Small intestine (tissue), 16 donors: ENCODE results near the gene ZNF18. TPM values are rescaled to one million over a fixed set of nuclear protein-coding genes. Genes with fewer than 3 reads are reported as not detected.

Experiments
- DNase-seq, 2 donors: peaks; one replicate each; pipeline versions ENCODE4 v3.0.0 to v3.0.0-alpha.2; 2013
- FAIRE-seq: peaks from 2 replicates; lab custom pipeline; 2012; peaks lifted over from hg19 to GRCh38; lab: Jason Lieb, UNC
- H3K27ac ChIP-seq, 3 donors: one replicate each; pipeline ENCODE4 v1.5.1; 2013; ENCODE audit warnings: low read length in 2 of 3, mild to moderate bottlenecking in 2 of 3, control low read depth in 1 of 3, inconsistent platforms in 1 of 3, low read depth in 1 of 3, moderate library complexity in 1 of 3
- H3K27me3 ChIP-seq, 3 donors: one replicate each; pipeline ENCODE4 v1.6.1; 2013; ENCODE audit warnings: low read length in 3 of 3, inconsistent platforms in 1 of 3; ENCODE audit not compliant: control insufficient read depth in 3 of 3, insufficient read depth in 3 of 3
- H3K36me3 ChIP-seq, 3 donors: one replicate each; pipeline ENCODE4 v1.6.1; 2013; ENCODE audit warnings: low read length in 3 of 3, inconsistent platforms in 1 of 3, low read depth in 1 of 3, mild to moderate bottlenecking in 1 of 3, moderate library complexity in 1 of 3; ENCODE audit not compliant: control insufficient read depth in 3 of 3, insufficient read depth in 2 of 3
- H3K4me1 ChIP-seq, 3 donors: one replicate each; pipeline ENCODE4 v1.6.1; 2013; ENCODE audit warnings: low read length in 2 of 3, inconsistent platforms in 1 of 3, low read depth in 1 of 3, mild to moderate bottlenecking in 1 of 3, moderate library complexity in 1 of 3; ENCODE audit not compliant: control insufficient read depth in 3 of 3, insufficient read depth in 2 of 3
- H3K4me3 ChIP-seq, 3 donors: one replicate each; pipeline ENCODE4 v1.5.1; 2013; ENCODE audit warnings: low read length in 3 of 3, control low read depth in 1 of 3, inconsistent platforms in 1 of 3, low read depth in 1 of 3, mild to moderate bottlenecking in 1 of 3, moderate library complexity in 1 of 3
- H3K9me3 ChIP-seq, 2 donors: one replicate each; pipeline ENCODE4 v1.6.1; 2013; ENCODE audit warnings: low read depth in 1 of 2, low read length in 1 of 2; ENCODE audit not compliant: control insufficient read depth in 2 of 2, insufficient read depth in 1 of 2
- WGBS, 3 donors: extraction: QIAGEN DNeasy Blood & Tissue Kit; methylation state at CpG; one replicate each; pipeline ENCODE4 v1.1.7; 2013; 5-methylcytosine and 5-hydroxymethylcytosine counted together
- long read RNA-seq, 10 donors: transcript quantifications; one replicate each; lab custom pipeline, GENCODE V29; 2026
- polyA plus RNA-seq, 4 donors: library from polyadenylated mRNA; stranded (reverse) in 3 of 4; unstranded in 1 of 4; fragments of 200-250 nt in 3 of 4; fragments of 120-200 nt in 1 of 4; gene quantifications; one replicate each; pipeline versions ENCODE4 v1.2.1 to v1.2.3, GENCODE V29; 2013
- donor health status: healthy with polysubstance abuse.
- donor health status: control.
- donor health status: control.
- donor health status: Bipolar disorder and iron deficiency.
- donor health status: healthy.

ZNF18 gene, protein sequence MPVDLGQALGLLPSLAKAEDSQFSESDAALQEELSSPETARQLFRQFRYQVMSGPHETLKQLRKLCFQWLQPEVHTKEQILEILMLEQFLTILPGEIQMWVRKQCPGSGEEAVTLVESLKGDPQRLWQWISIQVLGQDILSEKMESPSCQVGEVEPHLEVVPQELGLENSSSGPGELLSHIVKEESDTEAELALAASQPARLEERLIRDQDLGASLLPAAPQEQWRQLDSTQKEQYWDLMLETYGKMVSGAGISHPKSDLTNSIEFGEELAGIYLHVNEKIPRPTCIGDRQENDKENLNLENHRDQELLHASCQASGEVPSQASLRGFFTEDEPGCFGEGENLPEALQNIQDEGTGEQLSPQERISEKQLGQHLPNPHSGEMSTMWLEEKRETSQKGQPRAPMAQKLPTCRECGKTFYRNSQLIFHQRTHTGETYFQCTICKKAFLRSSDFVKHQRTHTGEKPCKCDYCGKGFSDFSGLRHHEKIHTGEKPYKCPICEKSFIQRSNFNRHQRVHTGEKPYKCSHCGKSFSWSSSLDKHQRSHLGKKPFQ
- 1 to 10 TPM; 4.5 to 9.6 (median 7.1) TPM for polyA plus RNA-seq
- long read RNA-seq, donor 1: 0 reads
- long read RNA-seq, donor 2, partial matches to known transcripts: 0 of 1 reads
- long read RNA-seq, donor 2, other reads (novel, unspliced or antisense): 0 of 1 reads
- long read RNA-seq, donor 3: 0 reads
- long read RNA-seq, donor 4, partial matches to known transcripts: 0 of 1 reads
- long read RNA-seq, donor 4, other reads (novel, unspliced or antisense): 0 of 1 reads
- long read RNA-seq, donor 5, partial matches to known transcripts: 0 of 1 reads
- long read RNA-seq, donor 5, other reads (novel, unspliced or antisense): 0 of 1 reads
- long read RNA-seq, donor 6: 0 reads
- long read RNA-seq, donor 7, partial matches to known transcripts: 0 of 2 reads
- long read RNA-seq, donor 7, other reads (novel, unspliced or antisense): 0 of 2 reads
- long read RNA-seq, donor 8: 0 reads
- long read RNA-seq, donor 9, partial matches to known transcripts: 0 of 1 reads
- long read RNA-seq, donor 9, other reads (novel, unspliced or antisense): 0 of 1 reads
- long read RNA-seq, donor 10: 0 reads

DNA sequence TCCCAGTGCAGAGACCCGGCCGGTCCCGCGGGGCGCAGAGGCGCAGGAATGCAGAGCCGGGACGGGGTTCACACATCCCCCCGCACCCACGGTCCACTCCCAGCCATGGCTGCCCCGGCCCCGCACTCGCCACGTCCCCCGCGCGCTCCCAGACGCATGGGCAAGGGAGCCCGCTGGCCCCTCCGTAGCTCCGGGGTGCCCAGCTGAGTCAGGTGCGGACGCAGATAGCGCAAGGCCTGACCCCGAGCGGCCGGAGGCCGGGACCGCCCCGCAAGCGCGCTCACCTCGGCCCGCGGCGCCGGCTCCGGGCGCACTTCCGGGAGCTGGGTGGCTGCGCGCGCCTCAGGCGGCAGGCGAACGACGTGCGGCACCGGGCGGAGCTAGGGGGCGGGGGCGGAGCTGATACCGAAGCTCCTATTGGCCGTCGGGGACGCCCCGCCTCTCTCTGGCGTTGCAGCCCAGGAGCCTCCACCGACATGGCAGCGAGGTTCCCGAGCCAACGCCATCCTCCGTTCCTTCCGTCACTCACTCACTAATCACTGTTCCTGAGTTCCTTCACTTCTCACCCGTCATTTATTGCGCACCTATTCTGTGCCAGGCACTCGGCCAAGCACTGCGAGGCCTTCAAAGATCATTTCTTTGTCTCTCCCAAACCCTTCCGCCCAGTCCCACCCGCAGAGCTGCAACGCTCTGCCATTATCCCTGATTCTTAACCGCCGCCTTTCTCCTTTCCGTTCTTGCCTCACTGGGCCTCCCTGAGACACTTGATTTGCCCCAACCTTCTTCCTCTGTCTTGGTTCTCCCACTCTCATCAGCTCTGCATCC is at the start of gene ZNF18:
Gene ZNF18 (minus strand): TSS at position 329 of the 825 bp plus-strand sequence. CDS start 4,646 bp downstream, outside the sequence.
- peak within 1 kb of the TSS; percentile 67 to 97 (median 82) for H3K4me3 ChIP-seq
- no peaks in the 10 kb centered on the region for H3K27me3 ChIP-seq
- no peaks in the 10 kb centered on the region for H3K4me1 ChIP-seq
- no peaks in the 10 kb centered on the region for H3K9me3 ChIP-seq
- H3K36me3 ChIP-seq: peaks cover 0 to 3% (median 0%) of the 10 kb centered on the region in 3 donors
- 0 to 2% (median 1%) methylated on average over 53 to 74 of the region's 74 CpGs for WGBS, 3 donors
- FAIRE-seq: no peak
- H3K27ac ChIP-seq: peak within 1 kb of the TSS; percentile 91 to 96 (median 92)
- peak; percentile 95 to 98 for DNase-seq

DNA sequence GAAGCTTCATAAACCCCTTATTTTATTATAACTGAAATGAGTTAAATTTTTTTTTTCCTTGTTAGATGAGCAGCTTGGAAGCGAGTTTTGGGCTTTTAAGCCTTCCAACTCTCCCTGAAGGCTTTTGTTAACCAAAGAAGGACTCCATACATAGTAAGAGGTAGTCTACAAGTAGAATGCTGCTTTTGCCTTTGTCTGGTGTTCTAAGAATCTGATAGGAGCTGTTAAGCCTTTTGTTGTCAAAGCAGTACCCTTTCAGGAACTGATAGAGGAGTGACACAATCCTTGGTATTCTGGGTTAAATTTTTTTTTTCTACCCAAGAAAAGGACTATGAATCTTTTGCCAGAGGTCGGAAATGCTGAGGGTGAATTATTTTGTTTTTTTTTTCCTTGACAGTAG is 49.5 kb upstream of the ZNF18 start:
- FAIRE-seq (no peak), DNase-seq (no peak)
- Histone ChIP-seq H3K9me3 (no peaks in the 10 kb centered on the region), H3K36me3 (peaks cover 0 to 4% (median 0%) of the 10 kb centered on the region in 3 donors), H3K4me1 (peaks cover 0 to 19% (median 4%) of the 10 kb centered on the region in 3 donors), H3K27me3 (no peaks in the 10 kb centered on the region), H3K27ac (no peak overlapping the region), H3K4me3 (no peak overlapping the region)
- WGBS, 3 donors: 64 to 92% (median 87%) methylated on average over 2 of the region's 2 CpGs

DNA sequence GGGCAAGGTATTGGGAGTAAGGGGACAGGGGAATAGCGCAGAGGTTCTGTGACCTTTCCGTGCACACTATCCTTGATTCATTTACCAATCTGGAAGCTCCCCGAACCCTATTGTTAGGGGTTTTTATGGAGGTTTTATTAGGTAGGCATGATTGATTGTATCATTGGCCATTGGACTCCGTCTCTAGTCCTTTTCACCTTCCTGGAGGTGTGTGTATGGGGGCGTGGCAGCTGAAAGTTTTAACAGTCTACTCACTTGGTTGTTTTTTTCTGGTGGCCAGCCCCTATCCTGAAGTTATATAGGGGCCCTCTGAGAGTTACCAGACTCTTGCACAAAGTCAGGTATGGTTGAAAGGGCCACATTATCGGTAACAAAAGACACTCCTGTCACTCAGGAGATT is 46.4 kb upstream of the ZNF18 start:
- WGBS, 3 donors: 36 to 83% (median 55%) methylated on average over 6 of the region's 6 CpGs
- H3K4me3 ChIP-seq: no peak overlapping the region
- peak; percentile 16 to 57 for DNase-seq

DNA sequence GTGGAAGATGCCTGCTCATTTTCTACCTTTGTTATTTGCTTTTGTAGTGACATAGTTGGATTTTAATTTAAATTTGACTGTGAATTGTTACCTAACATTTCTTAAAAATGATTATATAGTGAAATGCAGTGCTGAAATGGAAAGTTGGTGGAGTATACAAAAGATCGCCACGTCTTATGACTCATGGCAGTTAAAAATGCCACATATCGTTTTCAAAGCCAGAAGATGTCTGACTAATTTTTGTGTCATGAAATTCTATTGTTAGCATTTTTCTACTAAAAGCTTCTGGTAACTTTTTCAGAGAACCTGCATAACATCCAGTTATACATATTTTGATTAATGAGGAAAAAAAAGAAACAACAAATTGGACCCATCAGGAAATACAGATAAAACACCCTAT is 44.0 kb upstream of the ZNF18 start:
- H3K4me3 ChIP-seq: no peak overlapping the region
- peaks cover 0 to 13% (median 3%) of the 10 kb centered on the region in 3 donors for H3K4me1 ChIP-seq
- no peak overlapping the region for H3K27ac ChIP-seq
- no peak for DNase-seq
- WGBS, 3 donors: 71 to 85% (median 71%) methylated on average over 3 of the region's 3 CpGs
- H3K36me3 ChIP-seq: peaks cover 0 to 4% (median 0%) of the 10 kb centered on the region in 3 donors
- H3K27me3 ChIP-seq: no peaks in the 10 kb centered on the region
- no peak for FAIRE-seq
- no peaks in the 10 kb centered on the region for H3K9me3 ChIP-seq

More for the DNA sequence above, 46.4 kb upstream of the ZNF18 start:
- peaks cover 0 to 14% (median 4%) of the 10 kb centered on the region in 3 donors for H3K4me1 ChIP-seq
- no peaks in the 10 kb centered on the region for H3K27me3 ChIP-seq
- no peak overlapping the region for H3K27ac ChIP-seq
- no peaks in the 10 kb centered on the region for H3K9me3 ChIP-seq
- peaks cover 0 to 4% (median 0%) of the 10 kb centered on the region in 3 donors for H3K36me3 ChIP-seq
- no peak for FAIRE-seq

DNA sequence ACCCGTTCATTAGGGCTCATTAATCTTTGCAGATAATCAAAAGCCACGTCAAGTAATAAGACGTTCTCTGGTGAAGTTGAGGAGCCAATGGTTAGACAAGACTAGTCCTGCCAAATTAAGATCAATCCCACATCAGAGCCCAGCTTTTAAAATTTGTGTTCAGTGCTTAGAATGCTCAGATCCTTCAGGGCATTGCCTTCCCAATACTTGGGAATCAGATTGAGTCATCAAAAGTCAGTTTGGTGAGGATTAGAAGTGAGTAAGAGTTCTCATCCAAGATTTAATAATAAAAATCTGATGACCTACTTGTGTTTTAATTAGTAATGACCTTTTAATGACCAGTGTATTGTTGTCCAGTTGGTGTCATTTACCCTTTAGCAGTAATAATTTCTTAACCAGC is 43.2 kb upstream of the ZNF18 start:
- H3K27me3 ChIP-seq: no peaks in the 10 kb centered on the region
- peaks cover 0 to 8% (median 3%) of the 10 kb centered on the region in 3 donors for H3K4me1 ChIP-seq
- 51 to 73% (median 72%) methylated on average over 3 of the region's 3 CpGs for WGBS, 3 donors
- H3K27ac ChIP-seq: no peak overlapping the region
- FAIRE-seq (no peak), DNase-seq (no peak)
- peaks cover 0 to 4% (median 0%) of the 10 kb centered on the region in 3 donors for H3K36me3 ChIP-seq
- H3K9me3 ChIP-seq: no peaks in the 10 kb centered on the region
- no peak overlapping the region for H3K4me3 ChIP-seq

DNA sequence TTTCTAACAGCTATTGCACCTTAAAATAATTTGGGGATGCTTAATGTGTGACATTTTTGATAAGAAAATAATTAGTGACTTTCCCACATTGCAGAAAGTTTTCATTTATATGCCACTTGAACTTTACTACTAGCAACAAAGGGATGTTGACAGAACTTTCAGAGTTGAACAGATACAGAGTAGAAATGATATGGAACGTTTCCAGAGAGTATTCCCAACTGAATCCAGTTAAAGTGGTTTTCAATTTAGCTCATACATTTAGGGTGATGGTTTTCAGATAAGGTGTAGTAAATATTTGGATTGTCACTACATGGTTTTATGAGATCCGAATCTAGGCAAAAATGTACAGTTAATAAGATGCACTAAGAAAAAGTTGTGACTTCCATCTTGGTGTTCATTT is 40.7 kb upstream of the ZNF18 start:
- no peak for FAIRE-seq
- H3K4me3 ChIP-seq: no peak overlapping the region
- H3K4me1 ChIP-seq: no peaks in the 10 kb centered on the region
- 48 to 50% (median 49%) methylated on average over 2 of the region's 2 CpGs for WGBS, 3 donors
- no peaks in the 10 kb centered on the region for H3K27me3 ChIP-seq
- no peak overlapping the region for H3K27ac ChIP-seq
- no peaks in the 10 kb centered on the region for H3K9me3 ChIP-seq
- peaks cover 0 to 4% (median 0%) of the 10 kb centered on the region in 3 donors for H3K36me3 ChIP-seq
- DNase-seq: no peak

DNA sequence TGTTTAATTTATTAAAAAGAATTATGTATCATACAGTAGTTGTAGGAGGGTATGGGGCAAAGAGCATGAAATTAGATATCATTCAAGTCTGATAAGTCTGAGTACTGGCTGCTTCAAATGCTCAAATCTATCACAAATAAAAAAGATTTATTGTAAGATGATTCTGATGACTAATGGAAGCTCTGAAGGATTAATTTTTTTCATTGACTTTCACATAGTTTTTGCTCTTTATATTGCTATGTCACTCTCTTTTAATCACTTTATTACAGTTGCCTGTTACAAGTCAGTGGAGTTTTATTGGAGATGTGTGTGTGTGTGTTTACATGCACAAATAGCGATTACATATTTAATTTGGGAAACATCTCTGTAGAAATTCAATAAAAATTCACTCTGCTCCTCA is 38.4 kb upstream of the ZNF18 start:
- no peak overlapping the region for H3K4me3 ChIP-seq
- H3K27me3 ChIP-seq: no peaks in the 10 kb centered on the region
- FAIRE-seq: no peak
- H3K4me1 ChIP-seq: no peaks in the 10 kb centered on the region
- DNase-seq: no peak
- no peak overlapping the region for H3K27ac ChIP-seq
- H3K9me3 ChIP-seq: no peaks in the 10 kb centered on the region
- peaks cover 0 to 2% (median 0%) of the 10 kb centered on the region in 3 donors for H3K36me3 ChIP-seq
- 58 to 82% (median 70%) methylated on average over 1 of the region's 1 CpG for WGBS, 3 donors
